Ovary (tissue), 1 donor: Measurements from ENCODE around the gene ABCC4.

Experiments
- EP300 ChIP-seq: sonication (generic); formaldehyde crosslinking; IDR thresholded peaks from one replicate; pipeline ENCODE4 v1.6.1; 2017; ENCODE audit warnings: antibody characterized with exemption
- POLR2A ChIP-seq: fragments of 450-650 bp; IDR thresholded peaks from one replicate; pipeline ENCODE4 v1.6.1; 2017; ENCODE audit warnings: antibody characterized with exemption, mild to moderate bottlenecking, moderate library complexity

GRCh38 chr13:94987869-94988268 lies 313.4 kb downstream of the ABCC4 start:
- no peak for TF ChIP-seq POLR2A
- TF ChIP-seq EP300: no peak
